H9 (cell line): Measurements from ENCODE around the gene IRF1. TPM values are rescaled to one million over a fixed set of nuclear protein-coding genes. Genes with fewer than 3 reads are reported as not detected.

Source experiments
- DNase-seq: peaks from one replicate; pipeline ENCODE4 v3.0.0-alpha.2; 2017
- H2AFZ ChIP-seq: one replicate; pipeline ENCODE4 v1.6.1; 2013; ENCODE audit warnings: mild to moderate bottlenecking, low read length, control low read depth, moderate library complexity
- H2AK5ac ChIP-seq: 2 replicates; pipeline ENCODE4 v1.6.1; 2013; ENCODE audit warnings: low read length, control low read depth, mixed read lengths; ENCODE audit not compliant: insufficient read length
- H2BK120ac ChIP-seq: one replicate; pipeline ENCODE4 v1.6.1; 2013; ENCODE audit warnings: low read depth, mild to moderate bottlenecking, low read length, control low read depth, inconsistent platforms; ENCODE audit not compliant: poor library complexity, severe bottlenecking
- H2BK12ac ChIP-seq: 2 replicates; pipeline ENCODE4 v1.6.1; 2013; ENCODE audit warnings: low read length, control low read depth, mixed read lengths, low read depth; ENCODE audit not compliant: insufficient read length
- H2BK15ac ChIP-seq: 2 replicates; pipeline ENCODE4 v1.6.1; 2013; ENCODE audit warnings: low read depth, low read length, control low read depth
- H2BK20ac ChIP-seq: one replicate; pipeline ENCODE4 v1.6.1; 2013; ENCODE audit warnings: low read depth, mild to moderate bottlenecking, low read length, control low read depth, inconsistent platforms; ENCODE audit not compliant: poor library complexity, severe bottlenecking
- H2BK5ac ChIP-seq: 2 replicates; pipeline ENCODE4 v1.6.1; 2013; ENCODE audit warnings: low read length, control low read depth, mixed read lengths; ENCODE audit not compliant: insufficient read length
- H3K14ac ChIP-seq: 2 replicates; pipeline ENCODE4 v1.6.1; 2013; ENCODE audit warnings: low read length, control low read depth; ENCODE audit not compliant: insufficient read depth
- H3K18ac ChIP-seq: 2 replicates; pipeline ENCODE4 v1.6.1; 2013; ENCODE audit warnings: low read depth, mild to moderate bottlenecking, mixed read lengths, low read length, control low read depth; ENCODE audit not compliant: insufficient read length
- H3K23ac ChIP-seq: 2 replicates; pipeline ENCODE4 v1.6.1; 2013; ENCODE audit warnings: low read length, control low read depth, mixed read lengths, low read depth; ENCODE audit not compliant: insufficient read length
- H3K23me2 ChIP-seq: 2 replicates; pipeline ENCODE4 v1.6.1; 2013; ENCODE audit warnings: low read depth, mild to moderate bottlenecking, mixed read lengths, low read length, control low read depth; ENCODE audit not compliant: insufficient read length, poor library complexity, severe bottlenecking
- H3K27ac ChIP-seq: 2 replicates; pipeline ENCODE4 v1.5.1; 2013; ENCODE audit warnings: low read length, control low read depth, mixed read lengths, low read depth; ENCODE audit not compliant: insufficient read length
- H3K27me3 ChIP-seq: 2 replicates; pipeline ENCODE4 v1.6.1; 2013; ENCODE audit warnings: low read length, control low read depth, inconsistent platforms; ENCODE audit not compliant: insufficient read depth
- H3K4ac ChIP-seq: 2 replicates; pipeline ENCODE4 v1.6.1; 2013; ENCODE audit warnings: low read depth, mild to moderate bottlenecking, control low read depth, inconsistent platforms, low read length, moderate library complexity
- H3K4me1 ChIP-seq: 2 replicates; pipeline ENCODE4 v1.6.1; 2013; ENCODE audit warnings: low read length, control low read depth, inconsistent platforms; ENCODE audit not compliant: insufficient read depth
- H3K4me2 ChIP-seq: 2 replicates; pipeline ENCODE4 v1.6.1; 2013; ENCODE audit warnings: low read length, control low read depth, mixed read lengths; ENCODE audit not compliant: insufficient read length, insufficient read depth
- H3K56ac ChIP-seq: 2 replicates; pipeline ENCODE4 v1.6.1; 2013; ENCODE audit warnings: low read depth, mild to moderate bottlenecking, mixed read lengths, low read length, control low read depth; ENCODE audit not compliant: insufficient read length
- H3K79me1 ChIP-seq: 2 replicates; pipeline ENCODE4 v1.6.1; 2013; ENCODE audit warnings: low read depth, mild to moderate bottlenecking, moderate library complexity, low read length, control low read depth, inconsistent platforms; ENCODE audit not compliant: insufficient read depth, poor library complexity, severe bottlenecking
- H3K79me2 ChIP-seq: 2 replicates; pipeline ENCODE4 v1.6.1; 2013; ENCODE audit warnings: low read length, control low read depth, inconsistent platforms; ENCODE audit not compliant: insufficient read depth
- H3K9ac ChIP-seq: 2 replicates; pipeline ENCODE4 v1.6.1; 2013; ENCODE audit warnings: low read length, control low read depth, mixed read lengths; ENCODE audit not compliant: insufficient read length; ENCODE audit errors: extremely low read depth
- H3K9me3 ChIP-seq: one replicate; pipeline ENCODE4 v1.6.1; 2013; ENCODE audit warnings: low read depth, low read length, inconsistent platforms; ENCODE audit not compliant: control insufficient read depth
- H3T11ph ChIP-seq: one replicate; pipeline ENCODE4 v1.6.1; 2013; ENCODE audit warnings: mild to moderate bottlenecking, low read length, control low read depth, inconsistent platforms
- H4K20me1 ChIP-seq: one replicate; pipeline ENCODE4 v1.6.1; 2013; ENCODE audit not compliant: control insufficient read depth, insufficient read length, insufficient read depth
- H4K5ac ChIP-seq: 2 replicates; pipeline ENCODE4 v1.6.1; 2013; ENCODE audit warnings: low read depth, mild to moderate bottlenecking, mixed read lengths, low read length, control low read depth; ENCODE audit not compliant: insufficient read length
- H4K8ac ChIP-seq: replicated peaks from 2 replicates; pipeline ENCODE4 v1.6.1; 2013; ENCODE audit warnings: low read length, control low read depth, mixed read lengths, low read depth; ENCODE audit not compliant: insufficient read length
- H4K91ac ChIP-seq: 2 replicates; pipeline ENCODE4 v1.6.1; 2013; ENCODE audit warnings: low read depth, mild to moderate bottlenecking, moderate library complexity, mixed read lengths, low read length, control low read depth; ENCODE audit not compliant: insufficient read length
- H3K27ac Mint-ChIP-seq, 3 experiments: 2 replicates in 2 of 3; 3 replicates in 1 of 3; pipeline ENCODE4 v1.8.0; 2020 to 2021; ENCODE audit warnings: mixed read lengths in 3 of 3, mild to moderate bottlenecking in 1 of 3, moderate library complexity in 1 of 3
- H3K27me3 Mint-ChIP-seq: 2 replicates; pipeline ENCODE4 v1.8.0; 2021; ENCODE audit warnings: low read depth, mild to moderate bottlenecking, moderate library complexity, mixed read lengths
- H3K36me3 Mint-ChIP-seq, 3 experiments: 2 replicates in 2 of 3; 3 replicates in 1 of 3; pipeline ENCODE4 v1.8.0; 2020 to 2021; ENCODE audit warnings: low read depth in 3 of 3, mixed read lengths in 3 of 3; ENCODE audit not compliant: insufficient read depth in 1 of 3
- H3K4me1 Mint-ChIP-seq, 2 experiments: 2 replicates each; pipeline ENCODE4 v1.8.0; 2020; ENCODE audit warnings: mixed read lengths in 2 of 2
- H3K4me3 Mint-ChIP-seq, 2 experiments: 2 replicates in 1 of 2; 3 replicates in 1 of 2; pipeline ENCODE4 v1.8.0; 2020 to 2021; ENCODE audit warnings: mild to moderate bottlenecking in 2 of 2, mixed read lengths in 2 of 2, moderate library complexity in 1 of 2
- H3K9me3 Mint-ChIP-seq, 2 experiments: 2 replicates in 1 of 2; 3 replicates in 1 of 2; pipeline ENCODE4 v1.8.0; 2020; ENCODE audit warnings: mild to moderate bottlenecking in 2 of 2, mixed read lengths in 2 of 2, moderate library complexity in 1 of 2
- CTCF ChIP-seq: fragments of 200-600 bp; sonication (generic); conservative IDR thresholded peaks from 3 replicates; pipeline ENCODE4 v1.8.0; 2021; ENCODE audit warnings: antibody characterized with exemption, mild to moderate bottlenecking
- WGBS: extraction: QIAGEN DNeasy Blood & Tissue Kit; methylation state at CpG from one replicate; pipeline ENCODE4 v1.1.7; 2013; ENCODE audit warnings: missing lambda C conversion rate, low lambda C conversion rate, mixed read lengths; ENCODE audit not compliant: insufficient read length; ENCODE audit errors: extremely low coverage; 5-methylcytosine and 5-hydroxymethylcytosine counted together
- total RNA-seq: library from RNA; stranded (reverse); gene quantifications from 2 replicates; pipeline ENCODE4 v1.2.1, GENCODE V29; 2021

Gene IRF1
- total RNA-seq, 1 experiment from 2014 or later: 8.7 TPM

GRCh38 chr5:132444061-132444460 lies 46.5 kb downstream of the IRF1 start:
- Histone ChIP-seq H4K91ac (no peak overlapping the region), H3K18ac (no peak overlapping the region), H2BK5ac (no peak overlapping the region), H3K4me1 (peaks cover 5% of the 10 kb centered on the region), H3K27me3 (no peaks in the 10 kb centered on the region), H3K9me3 (no peaks in the 10 kb centered on the region), H3K23me2 (no peaks in the 10 kb centered on the region), H3K79me1 (no peaks in the 10 kb centered on the region), H2BK120ac (no peak overlapping the region), H3T11ph (no peak overlapping the region), H3K23ac (no peak overlapping the region), H2AFZ (no peak overlapping the region), H3K4ac (no peak overlapping the region), H3K27ac (no peak overlapping the region), H3K4me2 (no peak overlapping the region), H3K56ac (no peak overlapping the region), H3K14ac (no peak overlapping the region), H3K9ac (no peak overlapping the region), H4K5ac (no peak overlapping the region), H2BK12ac (no peak overlapping the region), H4K8ac (no peak overlapping the region), H3K79me2 (no peaks in the 10 kb centered on the region), H2BK20ac (no peak overlapping the region), H2BK15ac (0 out of 2 replicates have a peak overlapping the region, but pooled peaks have one; percentile 33), H4K20me1 (no peaks in the 10 kb centered on the region), H2AK5ac (no peak overlapping the region)
- Mint-ChIP-seq H3K36me3 (peaks cover 0 to 9% (median 2%) of the 10 kb centered on the region in 3 experiments; a peak in 3 of 7 replicates), H3K9me3 (peaks cover 0 to 9% of the 10 kb centered on the region in 2 experiments; a peak in 3 of 5 replicates), H3K4me3 (no peak overlapping the region), H3K27ac (peak overlapping the region in 1 of 3 experiments; percentile 25; a peak in 1 of 7 replicates), H3K27me3 (peaks cover 8% of the 10 kb centered on the region), H3K4me1 (peaks cover 24 to 27% of the 10 kb centered on the region in 2 experiments)
- TF ChIP-seq CTCF: no peak
- WGBS: no CpG with 5 or more reads among the region's 7 CpGs
- no peak for DNase-seq
